SK-N-SH treated with all-trans-retinoic acid at 6 μM for 48 hours (cell line): ENCODE data around the gene DTX1.

ENCODE experiments used
- ARNTL ChIP-seq: fragments of 450-650 bp; formaldehyde crosslinking; IDR thresholded peaks from 2 replicates; pipeline ENCODE4 v1.5.0; 2020; ENCODE audit warnings: low read depth, mild to moderate bottlenecking, moderate library complexity, borderline replicate concordance
- BACH2 ChIP-seq: fragments of 250-450 bp; sonication (Bioruptor Pico); IDR thresholded peaks from 2 replicates; pipeline ENCODE4 v1.9.0; 2021; ENCODE audit warnings: mild to moderate bottlenecking, borderline replicate concordance
- CREB5 ChIP-seq: fragments of 250-450 bp; sonication (Bioruptor Pico); IDR thresholded peaks from 2 replicates; pipeline ENCODE4 v1.5.1; 2020; ENCODE audit warnings: low read depth, mild to moderate bottlenecking, moderate library complexity
- ESRRG ChIP-seq: fragments of 250-450 bp; sonication (Bioruptor Pico); IDR thresholded peaks from 2 replicates; pipeline ENCODE4 v1.6.1; 2021; ENCODE audit warnings: mild to moderate bottlenecking
- GLIS3 ChIP-seq: fragments of 250-450 bp; sonication (Bioruptor Pico); IDR thresholded peaks from 2 replicates; pipeline ENCODE4 v1.5.0; 2020; ENCODE audit warnings: mild to moderate bottlenecking, moderate library complexity
- PATZ1 ChIP-seq: fragments of 250-450 bp; sonication (Bioruptor Pico); IDR thresholded peaks from 2 replicates; pipeline ENCODE4 v1.8.0; 2020; ENCODE audit warnings: mild to moderate bottlenecking, moderate library complexity, borderline replicate concordance
- POU6F1 ChIP-seq: fragments of 250-450 bp; sonication (Bioruptor Pico); IDR thresholded peaks from 2 replicates; pipeline ENCODE4 v1.8.0; 2021; ENCODE audit warnings: low read depth, mild to moderate bottlenecking, moderate library complexity, borderline replicate concordance
- TCF4 ChIP-seq: fragments of 250-450 bp; sonication (Bioruptor Pico); IDR thresholded peaks from 2 replicates; pipeline ENCODE4 v1.8.0; 2021; ENCODE audit warnings: mild to moderate bottlenecking, moderate library complexity, borderline replicate concordance
- TOX ChIP-seq: fragments of 250-450 bp; sonication (Bioruptor Pico); IDR thresholded peaks from 2 replicates; pipeline ENCODE4 v1.8.0; 2021; ENCODE audit warnings: mild to moderate bottlenecking, moderate library complexity, borderline replicate concordance
- ZC3H10 ChIP-seq: fragments of 250-450 bp; sonication (Bioruptor Pico); IDR thresholded peaks from 2 replicates; pipeline ENCODE4 v1.5.1; 2021; ENCODE audit warnings: mild to moderate bottlenecking, moderate library complexity
- ZNF8 ChIP-seq: fragments of 450-650 bp; formaldehyde crosslinking; IDR thresholded peaks from 2 replicates; pipeline ENCODE4 v1.5.0; 2020; ENCODE audit warnings: mild to moderate bottlenecking, moderate library complexity

- TF ChIP-seq ZC3H10 (CRISPR knock-in tag) (no peak), GLIS3 (CRISPR knock-in tag) (no peak), ESRRG (no peak), BACH2 (no peak), TCF4 (CRISPR knock-in tag) (no peak), TOX (CRISPR knock-in tag) (no peak), ZNF8 (no peak), ARNTL (CRISPR knock-in tag) (no peak), CREB5 (CRISPR knock-in tag) (no peak), POU6F1 (CRISPR knock-in tag) (no peak), PATZ1 (CRISPR knock-in tag) (no peak)
Measured at GRCh38 chr12:113044516-113044915, 12.0 kb upstream of the DTX1 start.
